ENCODE results near the gene TLCD4. TPM values are rescaled to one million over a fixed set of nuclear protein-coding genes. Genes with fewer than 3 reads are reported as not detected.

The TLCD4 gene
- total and polyA plus RNA-seq, 2 of the 13 experiments (the other 11 are each of a cell fraction or from before 2014, with no cell fraction given), result 4.7 to 14.5 TPM

DNA sequence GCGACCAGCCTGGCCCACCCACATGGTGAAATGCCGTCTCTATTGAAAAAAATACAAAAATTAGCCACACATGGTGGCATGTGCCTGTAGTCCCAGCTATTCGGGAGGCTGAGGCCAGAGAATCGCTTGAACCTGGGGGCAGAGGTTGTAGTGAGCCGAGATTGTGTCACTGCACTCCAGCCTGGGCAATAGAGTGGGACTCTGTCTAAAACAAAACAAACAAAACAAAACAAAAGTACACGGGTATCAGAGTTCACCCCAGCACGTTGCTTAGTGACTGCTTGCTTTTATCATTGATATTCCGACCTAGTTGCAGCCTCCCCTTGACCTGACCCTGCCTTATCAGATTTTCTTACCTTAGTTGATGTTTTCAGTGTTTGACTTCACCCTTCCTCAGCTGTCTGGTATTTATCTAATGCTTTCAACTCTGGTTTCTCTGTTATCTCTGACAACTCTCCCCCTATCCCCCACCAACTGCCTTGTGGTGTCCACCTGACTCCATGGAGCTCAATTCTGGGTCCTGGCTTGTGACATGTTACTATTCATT lies 5.1 kb downstream of the TLCD4 start (continued):
- TF ChIP-seq, protein P1, sequence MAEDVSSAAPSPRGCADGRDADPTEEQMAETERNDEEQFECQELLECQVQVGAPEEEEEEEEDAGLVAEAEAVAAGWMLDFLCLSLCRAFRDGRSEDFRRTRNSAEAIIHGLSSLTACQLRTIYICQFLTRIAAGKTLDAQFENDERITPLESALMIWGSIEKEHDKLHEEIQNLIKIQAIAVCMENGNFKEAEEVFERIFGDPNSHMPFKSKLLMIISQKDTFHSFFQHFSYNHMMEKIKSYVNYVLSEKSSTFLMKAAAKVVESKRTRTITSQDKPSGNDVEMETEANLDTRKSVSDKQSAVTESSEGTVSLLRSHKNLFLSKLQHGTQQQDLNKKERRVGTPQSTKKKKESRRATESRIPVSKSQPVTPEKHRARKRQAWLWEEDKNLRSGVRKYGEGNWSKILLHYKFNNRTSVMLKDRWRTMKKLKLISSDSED (CRISPR knock-in tag; IDR thresholded peaks at IDR 0.05), result no peak
- TF ChIP-seq HDAC1 (CRISPR knock-in tag; IDR thresholded peaks at IDR 0.05), result peak; percentile 93
- TF ChIP-seq, protein P2, sequence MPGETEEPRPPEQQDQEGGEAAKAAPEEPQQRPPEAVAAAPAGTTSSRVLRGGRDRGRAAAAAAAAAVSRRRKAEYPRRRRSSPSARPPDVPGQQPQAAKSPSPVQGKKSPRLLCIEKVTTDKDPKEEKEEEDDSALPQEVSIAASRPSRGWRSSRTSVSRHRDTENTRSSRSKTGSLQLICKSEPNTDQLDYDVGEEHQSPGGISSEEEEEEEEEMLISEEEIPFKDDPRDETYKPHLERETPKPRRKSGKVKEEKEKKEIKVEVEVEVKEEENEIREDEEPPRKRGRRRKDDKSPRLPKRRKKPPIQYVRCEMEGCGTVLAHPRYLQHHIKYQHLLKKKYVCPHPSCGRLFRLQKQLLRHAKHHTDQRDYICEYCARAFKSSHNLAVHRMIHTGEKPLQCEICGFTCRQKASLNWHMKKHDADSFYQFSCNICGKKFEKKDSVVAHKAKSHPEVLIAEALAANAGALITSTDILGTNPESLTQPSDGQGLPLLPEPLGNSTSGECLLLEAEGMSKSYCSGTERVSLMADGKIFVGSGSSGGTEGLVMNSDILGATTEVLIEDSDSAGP (CRISPR knock-in tag; IDR thresholded peaks at IDR 0.05; ENCODE audit: borderline replicate concordance), result peak; percentile 59; the same call in 1 of the 2 replicates
- TF ChIP-seq TCF12 (IDR thresholded peaks at IDR 0.05), result no peak
- peak; percentile 94; the same call in 1 of the 2 replicates for TF ChIP-seq TCF12 (CRISPR knock-in tag; IDR thresholded peaks at IDR 0.05)
- TF ChIP-seq MXD1 (CRISPR knock-in tag; IDR thresholded peaks at IDR 0.05), result no peak
- TF ChIP-seq NFE2 (CRISPR knock-in tag; IDR thresholded peaks at IDR 0.05), result no peak
- TF ChIP-seq ZNF572 (CRISPR knock-in tag; IDR thresholded peaks at IDR 0.05), result no peak
- TF ChIP-seq NRL (CRISPR knock-in tag; IDR thresholded peaks at IDR 0.05; ENCODE audit: borderline replicate concordance), result no peak
- no peak; the same call in 1 of the 2 replicates for TF ChIP-seq EHMT2 (IDR thresholded peaks at IDR 0.05; ENCODE audit: borderline replicate concordance, low read depth, low read length)
- TF ChIP-seq ZNF737 (CRISPR knock-in tag; IDR thresholded peaks at IDR 0.05; ENCODE audit: borderline replicate concordance), result no peak
- TF ChIP-seq TAF1 (CRISPR knock-in tag; IDR thresholded peaks at IDR 0.05), result no peak
- TF ChIP-seq, protein P3, sequence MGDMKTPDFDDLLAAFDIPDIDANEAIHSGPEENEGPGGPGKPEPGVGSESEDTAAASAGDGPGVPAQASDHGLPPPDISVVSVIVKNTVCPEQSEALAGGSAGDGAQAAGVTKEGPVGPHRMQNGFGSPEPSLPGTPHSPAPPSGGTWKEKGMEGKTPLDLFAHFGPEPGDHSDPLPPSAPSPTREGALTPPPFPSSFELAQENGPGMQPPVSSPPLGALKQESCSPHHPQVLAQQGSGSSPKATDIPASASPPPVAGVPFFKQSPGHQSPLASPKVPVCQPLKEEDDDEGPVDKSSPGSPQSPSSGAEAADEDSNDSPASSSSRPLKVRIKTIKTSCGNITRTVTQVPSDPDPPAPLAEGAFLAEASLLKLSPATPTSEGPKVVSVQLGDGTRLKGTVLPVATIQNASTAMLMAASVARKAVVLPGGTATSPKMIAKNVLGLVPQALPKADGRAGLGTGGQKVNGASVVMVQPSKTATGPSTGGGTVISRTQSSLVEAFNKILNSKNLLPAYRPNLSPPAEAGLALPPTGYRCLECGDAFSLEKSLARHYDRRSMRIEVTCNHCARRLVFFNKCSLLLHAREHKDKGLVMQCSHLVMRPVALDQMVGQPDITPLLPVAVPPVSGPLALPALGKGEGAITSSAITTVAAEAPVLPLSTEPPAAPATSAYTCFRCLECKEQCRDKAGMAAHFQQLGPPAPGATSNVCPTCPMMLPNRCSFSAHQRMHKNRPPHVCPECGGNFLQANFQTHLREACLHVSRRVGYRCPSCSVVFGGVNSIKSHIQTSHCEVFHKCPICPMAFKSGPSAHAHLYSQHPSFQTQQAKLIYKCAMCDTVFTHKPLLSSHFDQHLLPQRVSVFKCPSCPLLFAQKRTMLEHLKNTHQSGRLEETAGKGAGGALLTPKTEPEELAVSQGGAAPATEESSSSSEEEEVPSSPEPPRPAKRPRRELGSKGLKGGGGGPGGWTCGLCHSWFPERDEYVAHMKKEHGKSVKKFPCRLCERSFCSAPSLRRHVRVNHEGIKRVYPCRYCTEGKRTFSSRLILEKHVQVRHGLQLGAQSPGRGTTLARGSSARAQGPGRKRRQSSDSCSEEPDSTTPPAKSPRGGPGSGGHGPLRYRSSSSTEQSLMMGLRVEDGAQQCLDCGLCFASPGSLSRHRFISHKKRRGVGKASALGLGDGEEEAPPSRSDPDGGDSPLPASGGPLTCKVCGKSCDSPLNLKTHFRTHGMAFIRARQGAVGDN (CRISPR knock-in tag; IDR thresholded peaks at IDR 0.05), result peak; percentile 67
- TF ChIP-seq ATAD3A (CRISPR knock-in tag; IDR thresholded peaks at IDR 0.05), result no peak
- no peak for TF ChIP-seq ZNF253 (CRISPR knock-in tag; IDR thresholded peaks at IDR 0.05; ENCODE audit: borderline replicate concordance)
- peak; percentile 71; the same call in 1 of the 2 replicates for TF ChIP-seq ZKSCAN8 (CRISPR knock-in tag; IDR thresholded peaks at IDR 0.05; ENCODE audit: borderline replicate concordance)
- no peak; the same call in 1 of the 2 replicates for TF ChIP-seq BRD4 (CRISPR knock-in tag; IDR thresholded peaks at IDR 0.05)
- TF ChIP-seq PLRG1 (conservative IDR thresholded peaks at IDR 0.05), result no peak
- TF ChIP-seq POGZ (CRISPR knock-in tag; IDR thresholded peaks at IDR 0.05), result peak; percentile 97
- TF ChIP-seq, protein P4, sequence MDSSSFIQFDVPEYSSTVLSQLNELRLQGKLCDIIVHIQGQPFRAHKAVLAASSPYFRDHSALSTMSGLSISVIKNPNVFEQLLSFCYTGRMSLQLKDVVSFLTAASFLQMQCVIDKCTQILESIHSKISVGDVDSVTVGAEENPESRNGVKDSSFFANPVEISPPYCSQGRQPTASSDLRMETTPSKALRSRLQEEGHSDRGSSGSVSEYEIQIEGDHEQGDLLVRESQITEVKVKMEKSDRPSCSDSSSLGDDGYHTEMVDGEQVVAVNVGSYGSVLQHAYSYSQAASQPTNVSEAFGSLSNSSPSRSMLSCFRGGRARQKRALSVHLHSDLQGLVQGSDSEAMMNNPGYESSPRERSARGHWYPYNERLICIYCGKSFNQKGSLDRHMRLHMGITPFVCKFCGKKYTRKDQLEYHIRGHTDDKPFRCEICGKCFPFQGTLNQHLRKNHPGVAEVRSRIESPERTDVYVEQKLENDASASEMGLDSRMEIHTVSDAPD (CRISPR knock-in tag; IDR thresholded peaks at IDR 0.05), result 0 out of 2 replicates have a peak, but pooled peaks have one; percentile 21
- TF ChIP-seq ZNF547 (CRISPR knock-in tag; IDR thresholded peaks at IDR 0.05), result no peak
- no peak for TF ChIP-seq ZNF230 (CRISPR knock-in tag; IDR thresholded peaks at IDR 0.05)
